HG03378 (cell line): Measurements from ENCODE around the gene DRC7.

ENCODE experiments used
- ATAC-seq: cut with Tn5 transposase; IDR thresholded peaks from one replicate; pipeline ENCODE4 v1.9.1; 2021; ENCODE audit warnings: mild to moderate bottlenecking, moderate library complexity; ENCODE audit not compliant: unreplicated experiment

The DRC7 gene

GRCh38 chr16:57759541-57760356, 65.1 kb downstream of the DRC7 start:
- ATAC-seq, result no peak

- no peak for ATAC-seq
These were observed 66.0 kb downstream of the DRC7 start for GRCh38 chr16:57760357-57761160.

GRCh38 chr16:57761301-57761700, 66.7 kb downstream of the DRC7 start:
- no peak for ATAC-seq

GRCh38 chr16:57761957-57762356, 67.4 kb downstream of the DRC7 start:
- ATAC-seq, result no peak

GRCh38 chr16:57762365-57763040, 67.9 kb downstream of the DRC7 start:
- no peak for ATAC-seq

GRCh38 chr16:57763285-57764005, 68.8 kb downstream of the DRC7 start:
- ATAC-seq, result no peak

GRCh38 chr16:57764006-57764340, 69.4 kb downstream of the DRC7 start:
- ATAC-seq, result no peak

GRCh38 chr16:57764341-57765159, 69.9 kb downstream of the DRC7 start:
- no peak for ATAC-seq

GRCh38 chr16:57765160-57765728, 70.6 kb downstream of the DRC7 start:
- ATAC-seq, result no peak

GRCh38 chr16:57766714-57767348, 72.2 kb downstream of the DRC7 start:
- ATAC-seq, result no peak

- ATAC-seq, result no peak
These were observed 75.0 kb downstream of the DRC7 start for GRCh38 chr16:57769541-57770145.

GRCh38 chr16:57770361-57770760, 75.8 kb downstream of the DRC7 start:
- ATAC-seq, result no peak

GRCh38 chr16:57771141-57771785, 76.7 kb downstream of the DRC7 start:
- ATAC-seq, result no peak

GRCh38 chr16:57773019-57773418, 78.4 kb downstream of the DRC7 start:
- ATAC-seq, result no peak

- no peak for ATAC-seq
These were observed 79.2 kb downstream of the DRC7 start for GRCh38 chr16:57773655-57774295.

GRCh38 chr16:57774705-57775285, 80.2 kb downstream of the DRC7 start:
- no peak for ATAC-seq

- no peak for ATAC-seq
These were observed 81.3 kb downstream of the DRC7 start for GRCh38 chr16:57775661-57776469.
